ENCODE measurements around the gene POLD1.
A peak's percentile ranks its signal among the peaks of the same experiment; 100 is the strongest.

Gene POLD1

DNA sequence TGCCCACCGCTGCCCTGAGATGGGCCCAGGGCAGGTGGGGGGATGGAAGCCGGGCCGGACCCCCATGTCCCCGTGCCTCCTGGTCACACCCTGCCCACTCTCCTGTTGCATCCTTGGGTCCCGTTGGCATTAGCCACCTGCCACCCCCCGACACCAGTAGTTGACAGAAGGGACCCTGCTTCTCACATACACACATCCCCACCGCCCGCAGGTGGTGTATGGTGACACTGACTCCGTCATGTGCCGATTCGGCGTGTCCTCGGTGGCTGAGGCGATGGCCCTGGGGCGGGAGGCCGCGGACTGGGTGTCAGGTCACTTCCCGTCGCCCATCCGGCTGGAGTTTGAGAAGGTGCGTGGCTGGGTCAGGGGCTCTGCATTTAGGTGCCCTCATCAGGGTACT, 29.4 kb downstream of the POLD1 start:
- POLR2A ChIA-PET = no interaction called here
- DNase-seq (ENCODE audit: extremely low spot score) = no peak
- no peak for TF ChIP-seq CTCF (IDR thresholded peaks at IDR 0.05; ENCODE audit: control extremely low read depth, extremely low read depth, low read depth, missing control alignments)
- CTCF ChIA-PET = no interaction called here

GRCh38 chr19:50414864-50415660, 30.9 kb downstream of the POLD1 start:
- CTCF ChIA-PET = interaction anchor here (0.7 to 1.9 kb wide), 24 partner anchors 10 to 507 kb away, joined by 3 to 12 read pairs (median 5); partner anchors contain the start of genes NAPSA, NR1H2 and POLD1
- DNase-seq (ENCODE audit: extremely low spot score) = peak; percentile 90
- peak; percentile 96 for TF ChIP-seq CTCF (IDR thresholded peaks at IDR 0.05; ENCODE audit: control extremely low read depth, extremely low read depth, low read depth, missing control alignments)
- POLR2A ChIA-PET = interaction anchor here (0.7 kb wide), 1 partner anchor 14 kb away, joined by 4 read pairs; no protein-coding TSS in a partner anchor

- POLR2A ChIA-PET = interaction anchor here (0.7 kb wide), 1 partner anchor 13 kb away, joined by 4 read pairs; no protein-coding TSS in a partner anchor
- DNase-seq (ENCODE audit: extremely low spot score) = peak; percentile 96
- no peak for TF ChIP-seq CTCF (IDR thresholded peaks at IDR 0.05; ENCODE audit: control extremely low read depth, extremely low read depth, low read depth, missing control alignments)
- CTCF ChIA-PET = interaction anchor here (0.7 to 1.9 kb wide), 24 partner anchors 9 to 507 kb away, joined by 3 to 12 read pairs (median 5); partner anchors contain the start of genes NAPSA, NR1H2 and POLD1
These were observed 31.5 kb downstream of the POLD1 start for GRCh38 chr19:50415661-50416033.

- TF ChIP-seq CTCF (IDR thresholded peaks at IDR 0.05; ENCODE audit: control extremely low read depth, extremely low read depth, low read depth, missing control alignments) = no peak
- CTCF ChIA-PET = interaction anchor here (0.8 to 3.9 kb wide), 17 partner anchors 10 to 506 kb away, joined by 3 to 14 read pairs (median 5); partner anchors contain the start of genes NAPSA and POLD1
- POLR2A ChIA-PET = no interaction called here
- no peak for DNase-seq (ENCODE audit: extremely low spot score)
These were observed 32.2 kb downstream of the POLD1 start for GRCh38 chr19:50416034-50416977.

GRCh38 chr19:50417111-50418081, 33.2 kb downstream of the POLD1 start:
- ChIA-PET POLR2A (interaction anchor here (1.3 kb wide), 1 partner anchor 43 kb away, joined by 3 read pairs; no protein-coding TSS in a partner anchor), CTCF (interaction anchor here (1.1 to 3.9 kb wide), 3 partner anchors 10 to 49 kb away, joined by 5 to 14 read pairs (median 10); no protein-coding TSS in a partner anchor)
- TF ChIP-seq CTCF (IDR thresholded peaks at IDR 0.05; ENCODE audit: control extremely low read depth, extremely low read depth, low read depth, missing control alignments) = no peak
- DNase-seq (ENCODE audit: extremely low spot score) = no peak

All from GM10248 (cell line).